Measurements from ENCODE around the gene EYS.
A peak's percentile ranks its signal among the peaks of the same experiment; 100 is the strongest.

The EYS gene

GRCh38 chr6:64737418-64737817 is 969.6 kb downstream of the EYS start:
- Histone ChIP-seq H3K4me2 (no peak overlapping the region), H2AFZ (ENCODE audit: low read depth) (no peak overlapping the region), H3K36me3 (ENCODE audit: insufficient read depth) (no peaks in the 10 kb centered on the region), H3K4me3 (IDR thresholded peaks at IDR 0.05; ENCODE audit: insufficient read depth, low read depth, low read length) (no peak overlapping the region), H3K9ac (no peak overlapping the region), H3K79me2 (ENCODE audit: insufficient read depth, low read depth) (no peaks in the 10 kb centered on the region), H4K20me1 (ENCODE audit: insufficient read depth) (no peaks in the 10 kb centered on the region), H3K27ac (no peak overlapping the region), H3K4me1 (ENCODE audit: low read depth, poor library complexity, severe bottlenecking) (no peaks in the 10 kb centered on the region), H3K27me3 (ENCODE audit: insufficient read depth, low read depth) (no peaks in the 10 kb centered on the region)
- TF ChIP-seq CTCF (conservative IDR thresholded peaks at IDR 0.05; ENCODE audit: low read depth, low read length): no peak

GRCh38 chr6:64736421-64736950 is 970.5 kb downstream of the EYS start:
- Histone ChIP-seq H3K4me2 (no peak overlapping the region), H3K27me3 (ENCODE audit: insufficient read depth, low read depth) (no peaks in the 10 kb centered on the region)
- TF ChIP-seq CTCF (conservative IDR thresholded peaks at IDR 0.05; ENCODE audit: low read depth, low read length): no peak

GRCh38 chr6:64733433-64733832 is 973.6 kb downstream of the EYS start:
- no peak for TF ChIP-seq CTCF (conservative IDR thresholded peaks at IDR 0.05; ENCODE audit: low read depth, low read length)
- no peaks in the 10 kb centered on the region for H4K20me1 ChIP-seq (ENCODE audit: insufficient read depth)
- no peak overlapping the region for H3K4me3 ChIP-seq (IDR thresholded peaks at IDR 0.05; ENCODE audit: insufficient read depth, low read depth, low read length)
- no peaks in the 10 kb centered on the region for H3K36me3 ChIP-seq (ENCODE audit: insufficient read depth)
- H2AFZ ChIP-seq (ENCODE audit: low read depth): no peak overlapping the region
- no peaks in the 10 kb centered on the region for H3K27me3 ChIP-seq (ENCODE audit: insufficient read depth, low read depth)
- no peak overlapping the region for H3K4me2 ChIP-seq
- no peaks in the 10 kb centered on the region for H3K79me2 ChIP-seq (ENCODE audit: insufficient read depth, low read depth)
- H3K9ac ChIP-seq: no peak overlapping the region
- H3K27ac ChIP-seq: no peak overlapping the region
- H3K4me1 ChIP-seq (ENCODE audit: low read depth, poor library complexity, severe bottlenecking): no peaks in the 10 kb centered on the region

More at GRCh38 chr6:64736421-64736950, 970.5 kb downstream of the EYS start:
- H3K4me1 ChIP-seq (ENCODE audit: low read depth, poor library complexity, severe bottlenecking): no peaks in the 10 kb centered on the region
- H2AFZ ChIP-seq (ENCODE audit: low read depth): no peak overlapping the region
- no peak overlapping the region for H3K9ac ChIP-seq
- H3K4me3 ChIP-seq (IDR thresholded peaks at IDR 0.05; ENCODE audit: insufficient read depth, low read depth, low read length): no peak overlapping the region
- H4K20me1 ChIP-seq (ENCODE audit: insufficient read depth): no peaks in the 10 kb centered on the region
- no peak overlapping the region for H3K27ac ChIP-seq
- no peaks in the 10 kb centered on the region for H3K36me3 ChIP-seq (ENCODE audit: insufficient read depth)
- no peaks in the 10 kb centered on the region for H3K79me2 ChIP-seq (ENCODE audit: insufficient read depth, low read depth)

GRCh38 chr6:64732888-64733287 is 974.1 kb downstream of the EYS start:
- H3K9ac ChIP-seq: no peak overlapping the region
- H3K36me3 ChIP-seq (ENCODE audit: insufficient read depth): no peaks in the 10 kb centered on the region
- H3K79me2 ChIP-seq (ENCODE audit: insufficient read depth, low read depth): no peaks in the 10 kb centered on the region
- H2AFZ ChIP-seq (ENCODE audit: low read depth): no peak overlapping the region
- H3K4me3 ChIP-seq (IDR thresholded peaks at IDR 0.05; ENCODE audit: insufficient read depth, low read depth, low read length): no peak overlapping the region
- H3K27me3 ChIP-seq (ENCODE audit: insufficient read depth, low read depth): no peaks in the 10 kb centered on the region
- H4K20me1 ChIP-seq (ENCODE audit: insufficient read depth): no peaks in the 10 kb centered on the region
- H3K27ac ChIP-seq: no peak overlapping the region
- no peaks in the 10 kb centered on the region for H3K4me1 ChIP-seq (ENCODE audit: low read depth, poor library complexity, severe bottlenecking)
- H3K4me2 ChIP-seq: no peak overlapping the region
- TF ChIP-seq CTCF (conservative IDR thresholded peaks at IDR 0.05; ENCODE audit: low read depth, low read length): 0 out of 2 replicates have a peak, but pooled peaks have one; percentile 9
